ENCODE data around the gene PDCD5.
"Not testable (repeated sequence)": the region's sequence is repeated elsewhere in the genome, so short reads cannot be mapped to it uniquely, and the experiment has no call there.

Gene PDCD5

GRCh38 chr19:32540621-32541020, 40.4 kb upstream of the PDCD5 start:
- no peaks in the 10 kb centered on the region for H3K9me3 ChIP-seq (ENCODE audit: control insufficient read depth, low read length)
- H3K4me1 ChIP-seq, result peaks cover 4% of the 10 kb centered on the region
- no peak overlapping the region for H3K27ac ChIP-seq
- H3K27me3 ChIP-seq (ENCODE audit: control insufficient read depth, insufficient read depth, low read length), result no peaks in the 10 kb centered on the region
- H3K79me2 ChIP-seq, result no peaks in the 10 kb centered on the region
- H2AFZ ChIP-seq, result no peak overlapping the region
- no peaks in the 10 kb centered on the region for H3K36me3 ChIP-seq (ENCODE audit: control insufficient read depth, insufficient read depth, low read length)
- H3K4me2 ChIP-seq (ENCODE audit: low read length), result no peak overlapping the region
- TF ChIP-seq CTCF (IDR thresholded peaks at IDR 0.05), result no peak
- H3K9ac ChIP-seq, result no peak overlapping the region
- H3K4me3 ChIP-seq (ENCODE audit: low read depth, low read length), result no peak overlapping the region

GRCh38 chr19:32541376-32541775, 39.6 kb upstream of the PDCD5 start:
- H3K4me1 ChIP-seq; H3K36me3 ChIP-seq (ENCODE audit: control insufficient read depth, insufficient read depth, low read length); H3K4me2 ChIP-seq (ENCODE audit: low read length); H3K27me3 ChIP-seq (ENCODE audit: control insufficient read depth, insufficient read depth, low read length); H3K79me2 ChIP-seq; H2AFZ ChIP-seq; H3K4me3 ChIP-seq (ENCODE audit: low read depth, low read length); H3K9me3 ChIP-seq (ENCODE audit: control insufficient read depth, low read length); H3K27ac ChIP-seq; H3K9ac ChIP-seq: not testable (repeated sequence)

- Histone ChIP-seq H3K27me3 (ENCODE audit: control insufficient read depth, insufficient read depth, low read length) (no peaks in the 10 kb centered on the region), H2AFZ (no peak overlapping the region), H3K4me3 (ENCODE audit: low read depth, low read length) (no peak overlapping the region), H3K9ac (no peak overlapping the region), H3K4me1 (peaks cover 4% of the 10 kb centered on the region), H3K36me3 (ENCODE audit: control insufficient read depth, insufficient read depth, low read length) (no peaks in the 10 kb centered on the region), H3K27ac (no peak overlapping the region), H3K4me2 (ENCODE audit: low read length) (no peak overlapping the region), H3K9me3 (ENCODE audit: control insufficient read depth, low read length) (no peaks in the 10 kb centered on the region), H3K79me2 (no peaks in the 10 kb centered on the region)
- TF ChIP-seq CTCF (IDR thresholded peaks at IDR 0.05), result no peak
Measured at GRCh38 chr19:32542477-32543108, 38.4 kb upstream of the PDCD5 start.

- no peak overlapping the region for H3K4me3 ChIP-seq (ENCODE audit: low read depth, low read length)
- H3K4me1 ChIP-seq, result no peaks in the 10 kb centered on the region
- H3K27me3 ChIP-seq (ENCODE audit: control insufficient read depth, insufficient read depth, low read length), result no peaks in the 10 kb centered on the region
- no peak overlapping the region for H2AFZ ChIP-seq
- H3K36me3 ChIP-seq (ENCODE audit: control insufficient read depth, insufficient read depth, low read length), result no peaks in the 10 kb centered on the region
- no peak for TF ChIP-seq CTCF (IDR thresholded peaks at IDR 0.05)
- H3K4me2 ChIP-seq (ENCODE audit: low read length), result no peak overlapping the region
- H3K27ac ChIP-seq, result no peak overlapping the region
- no peaks in the 10 kb centered on the region for H3K79me2 ChIP-seq
- no peaks in the 10 kb centered on the region for H3K9me3 ChIP-seq (ENCODE audit: control insufficient read depth, low read length)
- H3K9ac ChIP-seq, result no peak overlapping the region
Measured at GRCh38 chr19:32543115-32543900, 37.7 kb upstream of the PDCD5 start.

- Histone ChIP-seq H3K27me3 (ENCODE audit: control insufficient read depth, insufficient read depth, low read length) (no peaks in the 10 kb centered on the region), H3K36me3 (ENCODE audit: control insufficient read depth, insufficient read depth, low read length) (no peaks in the 10 kb centered on the region), H3K9me3 (ENCODE audit: control insufficient read depth, low read length) (no peaks in the 10 kb centered on the region), H2AFZ (no peak overlapping the region), H3K4me2 (ENCODE audit: low read length) (no peak overlapping the region), H3K4me1 (no peaks in the 10 kb centered on the region), H3K9ac (no peak overlapping the region), H3K4me3 (ENCODE audit: low read depth, low read length) (no peak overlapping the region), H3K79me2 (no peaks in the 10 kb centered on the region), H3K27ac (no peak overlapping the region)
- TF ChIP-seq CTCF (IDR thresholded peaks at IDR 0.05), result no peak
Measured at GRCh38 chr19:32544917-32545316, 36.1 kb upstream of the PDCD5 start.

Measured in parathyroid adenoma (tissue), 2 donors.